GM20431 (cell line): ENCODE results near the gene SLC12A2.

Source experiments
- in situ Hi-C: fragments of 300-500 bp; cut with MseI, MboI; formaldehyde crosslinking; loops from one replicate; pipeline ENCODE4 v1.15.0; 2020; ENCODE audit warnings: low sequenced_read_pairs; ENCODE audit not compliant: unreplicated experiment

Gene SLC12A2

DNA sequence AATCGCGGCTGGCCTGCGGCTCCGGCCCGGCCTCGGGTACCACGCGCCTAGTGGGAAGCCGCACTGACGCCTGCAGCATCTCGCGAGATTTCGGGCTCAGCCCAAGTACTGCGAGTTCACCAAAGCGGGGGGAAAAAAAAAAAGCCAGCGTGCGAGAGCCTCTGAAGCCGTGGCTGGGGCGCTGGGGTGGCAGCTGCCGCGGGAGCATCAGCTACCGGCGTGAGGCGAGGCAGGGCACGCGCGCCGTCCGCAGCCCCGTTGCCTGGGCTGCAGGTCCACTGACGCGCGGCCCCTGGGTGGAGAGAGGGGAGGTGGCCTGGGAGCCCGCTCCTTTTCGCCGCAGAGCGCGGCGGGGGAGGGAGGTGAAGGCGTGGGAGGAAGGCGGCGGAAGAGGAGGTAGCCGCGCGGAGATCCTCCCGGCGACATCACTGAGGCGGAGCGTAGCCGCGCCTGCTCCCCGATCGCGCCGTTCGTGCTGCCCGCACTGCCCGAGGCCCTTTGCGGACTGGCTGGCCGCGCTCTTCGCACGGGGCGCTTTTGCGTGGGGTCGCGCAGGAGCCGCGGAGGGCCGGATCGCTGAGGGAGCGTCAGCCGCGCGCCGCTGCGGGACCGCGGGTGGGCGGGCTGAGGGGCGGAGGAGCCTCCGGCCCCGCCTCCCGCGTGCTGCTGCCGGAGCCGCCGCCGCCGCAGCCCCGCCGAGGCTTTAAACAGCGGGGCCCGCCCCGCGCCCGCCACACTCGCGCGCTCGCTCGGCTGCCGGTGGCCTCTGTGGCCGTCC is at the start of gene SLC12A2:
Gene SLC12A2 (plus strand): TSS at position 734 of the 778 bp plus-strand sequence. CDS start 189 bp downstream, outside the sequence.
- in situ Hi-C loops = no loop called here

DNA sequence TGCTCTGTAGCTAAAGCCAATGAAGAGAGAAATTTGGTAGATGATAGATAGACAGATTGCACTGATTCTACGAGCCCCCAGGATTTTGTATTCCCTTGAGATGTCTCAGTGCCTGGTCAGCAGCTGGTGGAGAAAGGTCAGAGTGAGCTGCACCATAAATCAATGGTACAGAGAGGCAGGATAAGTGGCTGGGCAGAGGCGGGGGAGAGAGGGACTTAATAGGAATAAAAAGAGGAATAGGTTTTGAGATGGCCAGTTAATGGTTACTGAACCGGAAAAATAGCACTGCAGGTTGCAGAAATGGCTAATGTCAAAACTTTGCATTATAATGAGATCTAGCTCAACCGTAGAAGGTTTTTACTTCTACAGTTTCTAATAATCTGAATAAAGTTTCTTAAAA is 47.9 kb upstream of the SLC12A2 start:
- in situ Hi-C loops = no loop called here

DNA sequence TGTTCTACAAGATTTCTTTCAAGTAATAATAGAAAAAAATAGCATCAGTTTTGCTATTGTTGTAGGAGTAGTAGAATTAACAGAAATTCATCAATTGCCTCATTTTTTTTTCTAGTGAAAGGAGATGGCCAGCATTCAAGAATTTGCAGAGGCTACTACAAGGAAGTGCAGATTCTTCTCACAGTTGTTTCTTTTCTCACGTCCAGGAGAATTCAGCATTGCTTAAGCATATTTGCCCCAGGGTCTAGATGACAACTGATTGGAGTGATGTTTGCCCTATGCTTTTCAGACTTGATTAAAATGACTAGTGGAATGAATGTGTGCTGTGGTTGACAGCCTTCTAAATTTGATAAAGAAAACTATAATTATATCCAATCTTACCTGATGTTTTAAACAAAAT is 46.6 kb upstream of the SLC12A2 start:
- in situ Hi-C loops = no loop called here

DNA sequence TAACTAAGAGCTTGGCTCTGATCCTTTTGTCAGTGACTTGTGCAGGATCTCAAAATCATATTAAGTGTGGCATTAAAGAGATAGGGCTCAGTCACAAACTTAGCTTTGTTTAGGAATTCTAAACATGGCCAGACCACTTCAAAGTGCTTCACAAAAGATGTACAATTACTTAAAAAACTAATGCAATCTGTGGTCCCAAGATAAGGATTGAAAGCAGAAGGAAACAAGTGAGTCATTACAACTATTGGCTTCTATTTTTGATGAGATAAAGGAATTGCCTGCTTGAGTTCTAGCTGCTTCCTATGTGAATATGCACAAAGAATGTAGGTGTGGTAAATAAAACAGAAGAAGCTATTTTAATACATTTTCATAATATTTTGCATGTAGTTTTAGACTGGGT is 44.9 kb upstream of the SLC12A2 start:
- in situ Hi-C loops = no loop called here

DNA sequence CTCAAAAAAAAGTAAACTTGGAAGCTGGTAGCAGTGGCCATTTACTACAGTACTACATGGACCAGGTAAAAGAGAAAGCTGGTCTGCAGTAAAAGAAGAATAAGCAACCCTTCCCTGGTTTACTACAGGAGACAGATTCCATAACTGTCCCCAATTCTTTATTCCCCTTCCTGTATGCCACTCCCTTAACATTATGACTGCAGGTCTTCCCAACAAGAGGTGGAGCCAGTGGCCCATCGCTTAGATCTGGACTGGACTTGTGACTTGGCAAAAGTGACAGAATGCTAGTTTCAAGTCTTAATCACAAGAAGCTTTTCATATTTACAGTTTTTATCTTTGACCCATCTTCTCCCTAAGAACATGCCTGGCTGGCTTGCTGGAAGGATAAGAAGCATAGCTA is 42.6 kb upstream of the SLC12A2 start:
- in situ Hi-C loops = no loop called here

DNA sequence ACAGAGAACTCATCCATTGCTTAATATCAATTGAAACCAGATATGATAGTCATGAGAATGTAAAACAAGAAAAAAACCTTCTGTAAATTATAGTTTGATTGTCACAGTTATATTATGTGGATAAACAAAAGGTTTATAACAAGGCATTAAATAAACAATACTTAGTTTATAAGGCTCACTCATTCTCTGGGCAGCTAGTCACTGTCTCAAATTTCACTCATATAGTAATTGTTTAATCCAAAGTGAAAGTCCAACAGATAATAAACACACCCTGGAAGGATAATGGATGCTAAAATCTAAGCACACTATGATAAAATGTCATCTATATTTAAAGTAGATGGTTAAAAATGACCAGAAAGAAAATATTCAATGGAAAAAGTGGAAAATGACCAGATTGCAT is 30.8 kb upstream of the SLC12A2 start:
- in situ Hi-C loops = no loop called here

DNA sequence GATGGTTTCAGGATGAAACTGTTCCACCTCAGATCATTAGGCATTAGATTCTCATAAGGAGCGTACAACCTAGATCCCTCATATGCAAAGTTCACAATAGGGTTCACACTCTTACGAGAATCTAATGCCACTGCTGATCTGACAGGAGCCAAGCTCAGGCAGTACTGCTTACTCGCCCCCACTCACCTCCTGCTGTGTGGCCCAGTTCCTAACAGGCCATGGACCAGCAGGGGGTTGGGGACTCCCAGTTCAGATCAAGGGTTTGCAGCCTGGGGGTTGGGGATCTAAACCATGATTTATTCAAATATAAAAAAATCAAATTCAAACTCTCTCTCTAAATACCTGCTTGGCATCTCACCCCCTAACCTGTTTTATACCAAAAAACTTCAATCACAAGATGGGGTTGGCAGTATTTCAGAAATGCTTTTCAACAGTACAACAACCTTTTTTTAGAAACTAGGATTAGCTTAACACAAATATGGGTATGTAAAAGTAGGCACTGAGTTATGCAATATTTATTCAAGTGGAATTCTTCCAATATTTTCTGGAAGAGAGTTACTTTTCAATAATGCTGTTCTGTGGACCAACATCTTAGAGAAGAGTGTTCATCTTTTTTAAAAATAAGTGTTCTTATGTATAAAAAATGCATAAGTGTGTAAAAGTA is 30.1 kb upstream of the SLC12A2 start:
- in situ Hi-C loops = no loop called here

DNA sequence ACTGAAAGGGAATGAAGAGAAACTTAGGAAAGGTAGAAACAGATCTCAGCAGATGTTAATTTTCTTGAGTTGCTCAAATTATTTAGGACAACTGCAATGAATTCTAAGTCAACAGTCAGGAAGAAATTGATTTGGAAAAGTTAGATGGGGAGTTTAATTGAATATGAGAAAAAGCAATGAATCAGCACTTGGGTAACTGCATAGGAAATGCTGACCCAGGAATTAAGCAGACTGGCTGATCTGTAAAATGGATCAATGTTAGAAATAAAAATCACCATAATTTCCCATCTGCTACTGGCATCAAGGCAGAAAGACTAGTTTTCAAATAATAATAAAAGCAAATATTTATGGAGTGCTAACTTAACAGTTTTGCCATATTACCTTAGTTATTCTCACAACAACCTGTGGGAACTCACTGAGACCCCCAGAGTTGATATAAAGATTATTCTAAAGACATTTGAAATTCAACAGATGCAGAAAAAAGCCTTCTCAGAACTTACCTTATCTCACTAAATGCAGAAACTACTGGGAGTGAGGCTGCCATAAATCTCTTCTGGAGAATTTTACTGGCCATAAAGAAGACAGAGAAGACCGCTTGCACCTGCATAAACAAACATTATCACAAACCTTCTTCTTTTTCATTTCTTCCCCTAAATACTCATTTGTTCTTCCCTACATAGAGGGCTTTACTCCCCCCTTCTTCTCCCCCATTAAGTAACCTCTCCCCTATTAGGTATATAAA is 22.8 kb upstream of the SLC12A2 start:
- in situ Hi-C loops = no loop called here

DNA sequence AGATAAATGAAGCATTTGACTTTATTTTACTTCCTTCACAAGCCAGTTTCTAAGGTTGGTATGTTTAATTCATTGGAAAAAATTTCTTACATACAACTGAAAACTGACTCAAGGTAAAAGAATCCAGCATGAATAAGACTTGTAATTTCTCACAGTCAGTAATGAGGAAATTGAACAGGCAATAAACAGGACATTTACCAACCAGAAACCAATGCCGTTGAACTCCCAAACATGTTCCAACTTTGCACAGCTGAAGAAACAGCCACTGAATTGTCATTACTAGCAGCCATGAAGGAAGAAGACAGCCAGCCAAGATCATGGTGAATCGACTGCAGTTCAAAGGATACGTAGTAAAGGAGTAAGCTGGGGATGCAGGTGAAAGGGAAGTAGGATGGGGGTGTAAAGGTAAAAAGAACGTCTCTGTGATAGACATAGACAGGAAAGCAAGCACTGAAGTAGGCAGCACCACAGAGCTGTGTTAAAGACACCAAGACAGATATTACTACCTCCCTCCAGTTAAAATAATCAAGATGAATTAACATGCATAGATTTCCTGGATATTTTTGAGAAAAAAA is 21.3 kb upstream of the SLC12A2 start:
- in situ Hi-C loops = no loop called here

DNA sequence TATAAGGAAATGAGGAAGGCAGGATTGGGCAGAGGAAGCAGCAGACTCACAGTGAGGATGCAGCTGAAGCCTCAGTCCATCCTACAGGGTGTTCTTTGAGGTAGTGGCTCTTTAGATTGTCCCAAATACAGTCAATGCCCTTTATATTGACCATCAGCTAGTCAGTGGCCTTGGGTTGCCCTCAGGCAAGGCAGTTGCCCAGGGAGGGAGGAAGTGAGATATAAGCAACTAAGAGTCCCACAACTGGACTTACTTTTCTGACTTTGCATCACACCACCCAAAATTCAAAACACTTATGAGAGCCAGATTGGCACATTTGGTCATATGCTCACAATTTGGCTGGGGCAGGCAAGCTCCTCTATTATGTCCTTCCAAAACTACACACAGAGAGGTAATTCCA is 9.4 kb upstream of the SLC12A2 start:
- in situ Hi-C loops = no loop called here

DNA sequence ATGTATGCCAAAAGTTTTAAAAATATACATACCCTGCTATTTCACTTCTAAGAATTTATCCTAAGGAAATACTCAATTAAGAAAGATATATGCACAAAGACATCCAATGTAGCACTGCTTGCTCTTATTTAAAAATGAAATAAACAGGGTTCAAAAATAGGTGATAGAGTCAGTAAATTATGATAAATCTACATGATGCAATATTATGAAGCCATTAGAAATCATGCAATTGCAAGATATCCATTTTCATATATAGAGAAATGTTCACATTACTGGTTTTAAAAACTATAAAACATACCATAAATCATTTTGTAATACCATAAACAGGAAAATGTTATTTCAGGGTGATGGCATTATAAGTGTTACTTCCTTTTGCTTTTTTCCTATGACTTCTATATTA is 8.6 kb upstream of the SLC12A2 start:
- in situ Hi-C loops = no loop called here

DNA sequence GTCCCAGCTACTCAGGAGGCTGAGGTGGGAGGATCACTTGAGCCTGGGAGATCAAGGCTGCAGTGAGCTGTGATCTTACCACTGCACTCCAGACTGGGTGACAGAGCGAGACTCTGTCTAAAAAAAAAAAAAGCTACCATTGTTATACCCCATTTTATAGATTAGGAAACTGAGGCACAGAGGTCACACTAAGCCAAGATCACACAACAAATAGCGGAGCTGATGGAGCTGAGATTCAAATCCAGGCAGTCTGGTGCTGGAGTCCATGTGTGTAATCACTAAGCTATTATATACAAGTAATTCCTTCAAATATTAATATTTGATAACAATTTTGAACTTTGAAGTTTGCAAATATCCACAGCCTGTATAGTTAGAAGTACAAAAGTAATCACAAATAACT is 6.0 kb upstream of the SLC12A2 start:
- in situ Hi-C loops = no loop called here

DNA sequence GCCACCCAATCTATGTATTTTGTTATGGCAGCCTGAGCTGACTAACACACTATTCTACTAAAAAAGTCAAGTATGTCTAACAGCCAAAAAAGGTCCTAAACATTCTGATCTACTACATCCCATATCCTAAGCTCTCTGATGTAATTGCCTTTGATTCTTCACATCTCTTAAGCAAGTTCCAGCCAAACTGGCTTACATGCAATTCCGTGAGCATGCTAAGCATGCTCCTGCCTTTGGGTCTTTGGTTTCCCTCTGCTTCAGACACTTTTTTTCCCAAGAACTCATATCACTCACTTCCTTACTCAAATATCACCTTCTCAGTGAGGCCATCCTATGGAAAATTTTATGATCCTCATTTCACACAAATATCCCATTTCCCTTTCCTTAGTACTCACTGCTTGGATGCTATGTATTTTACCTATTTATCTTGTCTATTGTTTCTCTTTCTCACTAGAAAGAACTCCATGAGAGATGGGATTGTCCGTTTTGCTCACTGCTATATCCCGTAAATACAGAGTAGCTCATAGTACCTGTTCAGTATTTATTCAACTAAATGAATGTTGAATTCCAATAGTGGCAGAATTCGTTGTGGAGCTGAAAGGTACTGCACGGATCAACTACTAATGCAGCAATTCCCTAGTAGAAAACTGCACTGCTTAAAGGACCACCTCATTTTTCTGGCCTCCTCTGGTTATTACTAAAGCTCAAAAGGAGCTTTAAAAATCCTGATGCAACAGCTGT is 2.3 kb upstream of the SLC12A2 start:
- in situ Hi-C loops = no loop called here

DNA sequence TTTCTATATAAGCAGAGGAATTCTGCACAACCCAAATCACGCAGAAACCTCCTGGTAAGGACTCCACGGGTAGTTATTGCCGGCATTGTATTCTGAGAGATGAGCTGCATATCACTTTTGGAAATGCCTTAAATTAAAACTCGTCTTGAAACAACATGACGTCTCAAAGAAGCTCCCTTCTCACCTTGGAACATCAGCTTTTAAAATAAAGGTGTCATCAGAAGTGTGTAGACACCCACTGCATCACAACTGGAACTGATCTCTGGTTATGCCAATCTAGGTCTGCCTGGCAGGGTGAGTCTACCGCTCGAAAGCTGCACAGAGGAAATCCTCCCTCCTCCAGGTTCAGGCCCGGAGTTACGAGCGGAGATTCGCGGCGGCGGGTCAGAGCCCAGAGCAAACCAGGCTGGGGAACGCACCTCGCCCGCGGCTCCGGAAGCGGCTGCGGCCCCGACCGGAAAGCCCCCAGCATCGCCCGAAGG is 974 bp upstream of the SLC12A2 start:
- in situ Hi-C loops = no loop called here

DNA sequence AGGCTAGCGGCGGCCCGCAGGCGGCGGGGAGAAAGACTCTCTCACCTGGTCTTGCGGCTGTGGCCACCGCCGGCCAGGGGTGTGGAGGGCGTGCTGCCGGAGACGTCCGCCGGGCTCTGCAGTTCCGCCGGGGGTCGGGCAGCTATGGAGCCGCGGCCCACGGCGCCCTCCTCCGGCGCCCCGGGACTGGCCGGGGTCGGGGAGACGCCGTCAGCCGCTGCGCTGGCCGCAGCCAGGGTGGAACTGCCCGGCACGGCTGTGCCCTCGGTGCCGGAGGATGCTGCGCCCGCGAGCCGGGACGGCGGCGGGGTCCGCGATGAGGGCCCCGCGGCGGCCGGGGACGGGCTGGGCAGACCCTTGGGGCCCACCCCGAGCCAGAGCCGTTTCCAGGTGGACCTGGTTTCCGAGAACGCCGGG is 253 bp downstream of the SLC12A2 start:
- in situ Hi-C loops = no loop called here

DNA sequence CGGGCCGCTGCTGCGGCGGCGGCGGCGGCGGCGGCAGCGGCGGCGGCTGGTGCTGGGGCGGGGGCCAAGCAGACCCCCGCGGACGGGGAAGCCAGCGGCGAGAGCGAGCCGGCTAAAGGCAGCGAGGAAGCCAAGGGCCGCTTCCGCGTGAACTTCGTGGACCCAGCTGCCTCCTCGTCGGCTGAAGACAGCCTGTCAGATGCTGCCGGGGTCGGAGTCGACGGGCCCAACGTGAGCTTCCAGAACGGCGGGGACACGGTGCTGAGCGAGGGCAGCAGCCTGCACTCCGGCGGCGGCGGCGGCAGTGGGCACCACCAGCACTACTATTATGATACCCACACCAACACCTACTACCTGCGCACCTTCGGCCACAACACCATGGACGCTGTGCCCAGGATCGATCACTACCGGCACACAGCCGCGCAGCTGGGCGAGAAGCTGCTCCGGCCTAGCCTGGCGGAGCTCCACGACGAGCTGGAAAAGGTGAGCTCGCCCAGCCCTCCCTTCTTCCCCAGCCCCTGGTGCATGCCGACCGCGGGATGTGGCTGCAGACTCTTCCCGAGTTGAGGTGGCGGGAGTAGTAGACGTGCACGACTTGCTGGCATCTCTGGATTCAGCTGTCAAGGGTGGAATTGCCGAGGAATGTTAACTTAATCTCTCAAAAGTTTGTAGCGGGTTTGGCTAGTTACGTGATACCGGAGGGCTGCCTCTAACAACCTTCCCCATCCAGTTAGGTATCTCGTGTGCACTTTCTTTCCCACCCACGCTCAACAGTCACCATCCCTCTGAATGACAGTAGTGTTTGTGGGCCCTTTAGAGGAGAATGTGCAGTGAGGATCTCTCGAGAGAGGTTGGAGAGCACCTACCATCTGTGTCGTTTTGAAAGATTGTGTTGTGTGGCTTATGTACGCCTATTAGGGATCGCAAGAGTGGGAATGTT is 932 bp downstream of the SLC12A2 start:
- in situ Hi-C loops = no loop called here

DNA sequence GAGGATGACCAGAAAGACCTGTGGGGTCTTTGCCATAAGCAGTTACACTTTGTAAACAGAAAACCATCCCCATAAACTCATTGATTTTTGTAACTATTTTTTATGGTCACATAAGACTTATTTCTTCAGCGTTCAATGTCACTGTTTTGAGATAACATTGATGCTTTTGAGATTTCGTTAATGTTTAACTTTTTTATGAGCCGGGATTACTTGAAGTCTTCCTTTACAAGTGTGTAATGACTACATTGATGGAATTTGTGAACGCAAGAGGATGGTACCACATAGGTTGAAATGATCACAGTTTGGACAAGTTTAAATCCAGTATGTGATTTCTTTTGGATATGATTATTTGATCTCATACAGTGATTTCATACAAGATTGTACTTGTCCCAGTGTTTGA is 1.8 kb downstream of the SLC12A2 start:
- in situ Hi-C loops = no loop called here

DNA sequence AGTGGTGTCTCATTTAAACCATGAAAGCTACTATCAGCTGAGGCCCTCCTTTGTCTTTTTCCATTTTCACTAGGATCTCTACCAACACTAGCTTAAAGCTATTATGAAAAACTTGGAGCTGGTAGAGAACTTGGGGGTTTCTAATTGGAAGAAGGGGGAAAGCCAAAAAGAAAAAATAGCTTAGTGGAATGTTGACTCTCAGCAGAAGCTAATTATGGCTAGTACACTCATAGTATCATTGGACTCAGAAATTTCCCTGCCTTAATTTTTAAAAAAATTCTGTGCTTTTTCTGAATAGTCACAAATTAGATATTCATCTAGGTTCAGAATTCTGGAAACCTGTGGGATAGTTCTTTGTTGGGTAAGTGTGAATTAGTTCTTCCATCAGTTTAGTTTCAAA is 8.0 kb downstream of the SLC12A2 start:
- in situ Hi-C loops = no loop called here

DNA sequence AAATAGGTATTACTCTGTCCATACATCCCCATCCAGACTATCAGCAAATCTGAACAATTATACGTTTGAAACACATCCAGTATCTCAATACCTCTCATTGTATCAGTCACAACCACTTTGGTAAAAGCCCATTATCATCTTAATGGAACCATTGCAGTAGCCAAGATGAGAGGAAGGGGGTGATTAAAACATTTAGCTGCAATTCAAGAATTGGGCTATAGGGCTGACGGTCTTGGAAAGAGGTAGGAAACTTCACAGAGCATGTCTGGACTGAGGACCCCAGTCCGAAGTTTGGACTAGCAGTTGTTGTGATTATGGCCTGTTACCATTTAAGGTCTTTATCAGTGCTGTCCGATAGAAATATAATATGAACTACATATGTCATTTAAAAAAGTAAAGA is 8.6 kb downstream of the SLC12A2 start:
- in situ Hi-C loops = no loop called here
